Activated CD8-positive, alpha-beta memory T cell treated with anti-CD3 and anti-CD28 coated beads for 4 hours (primary cell): ENCODE results near the gene FZD4.

ENCODE experiments used
- DNase-seq, 2 donors: peaks; one replicate each; pipeline ENCODE4 v3.0.0-alpha.2; 2020; ENCODE audit warnings: low read depth in 2 of 2

FZD4 gene

DNA sequence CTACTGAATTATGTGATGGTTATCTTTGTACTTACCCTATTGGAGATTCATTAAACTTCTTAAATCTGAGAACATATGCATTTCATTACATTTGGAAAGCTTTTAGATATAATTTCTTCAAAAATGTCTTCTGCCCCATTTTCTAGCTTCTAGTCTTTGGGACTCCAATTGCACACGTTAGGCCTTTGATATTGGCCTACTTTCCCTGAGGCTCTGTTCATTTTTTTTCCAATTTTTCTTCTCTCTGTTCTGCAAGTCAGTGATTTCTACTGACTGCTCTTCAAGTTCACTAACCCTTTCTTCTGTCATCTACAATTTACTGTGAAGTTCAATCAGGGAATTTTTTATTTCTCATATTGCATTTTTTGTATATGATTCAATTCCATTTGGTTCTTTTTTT, 43.0 kb downstream of the FZD4 start:
- no peak for DNase-seq

DNA sequence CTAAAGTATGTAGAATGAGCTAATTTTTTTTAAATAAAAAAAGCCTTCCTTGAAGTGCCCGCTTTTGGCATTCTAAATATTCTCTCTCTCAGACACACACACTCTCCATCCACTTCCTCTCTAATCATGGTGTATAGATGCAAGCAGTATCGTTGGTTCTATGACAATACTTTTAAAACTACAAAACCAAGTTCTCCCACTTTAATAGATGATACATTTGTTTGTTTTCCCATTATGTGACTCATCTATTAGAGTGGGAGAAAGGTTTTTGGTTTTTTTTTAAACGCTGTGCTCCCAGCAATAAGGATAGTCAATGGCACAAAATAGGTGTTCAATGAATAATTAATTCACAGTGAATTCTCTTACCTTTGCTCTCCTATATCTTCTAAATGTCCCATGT, 44.6 kb downstream of the FZD4 start:
- no peak for DNase-seq

DNA sequence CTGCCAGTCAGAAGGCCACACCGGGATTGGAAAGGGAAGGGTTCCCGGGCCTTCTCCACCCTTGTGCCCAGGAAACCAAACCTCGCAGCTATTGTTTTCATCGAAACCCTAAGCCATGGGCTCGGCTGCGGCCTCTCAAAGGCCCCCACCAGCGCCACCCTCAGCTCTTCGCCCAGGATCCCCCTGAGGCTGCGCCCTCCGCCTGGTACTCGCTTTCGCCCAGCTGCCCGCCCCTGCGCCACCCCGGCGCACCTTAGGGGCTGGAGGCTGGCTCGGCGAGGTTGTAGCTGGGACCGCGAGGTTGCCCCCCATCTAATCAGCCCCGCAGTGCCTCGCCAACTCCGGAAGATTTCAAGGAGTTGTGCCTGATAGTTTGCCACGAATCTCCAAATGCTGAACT, 49.0 kb downstream of the FZD4 start:
- no peak for DNase-seq

DNA sequence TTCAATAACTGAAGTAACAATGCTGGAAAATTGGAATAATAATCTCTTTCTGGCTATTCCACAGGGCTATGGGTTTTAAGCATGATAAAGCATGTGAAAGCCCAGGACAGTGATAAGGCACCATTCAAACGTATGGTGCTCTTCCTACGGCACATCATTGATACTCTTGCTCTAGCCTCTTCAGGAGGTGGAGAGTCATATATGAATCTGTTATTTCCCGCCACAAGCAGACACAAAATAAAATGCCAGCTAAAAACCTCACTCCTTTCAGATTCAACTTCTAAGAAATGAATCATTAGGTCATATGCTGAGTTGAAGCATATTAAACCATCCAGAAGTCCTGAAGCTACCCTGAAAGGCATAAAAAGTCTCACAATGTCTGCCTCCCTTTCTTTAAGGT, 49.9 kb downstream of the FZD4 start:
- DNase-seq = no peak

DNA sequence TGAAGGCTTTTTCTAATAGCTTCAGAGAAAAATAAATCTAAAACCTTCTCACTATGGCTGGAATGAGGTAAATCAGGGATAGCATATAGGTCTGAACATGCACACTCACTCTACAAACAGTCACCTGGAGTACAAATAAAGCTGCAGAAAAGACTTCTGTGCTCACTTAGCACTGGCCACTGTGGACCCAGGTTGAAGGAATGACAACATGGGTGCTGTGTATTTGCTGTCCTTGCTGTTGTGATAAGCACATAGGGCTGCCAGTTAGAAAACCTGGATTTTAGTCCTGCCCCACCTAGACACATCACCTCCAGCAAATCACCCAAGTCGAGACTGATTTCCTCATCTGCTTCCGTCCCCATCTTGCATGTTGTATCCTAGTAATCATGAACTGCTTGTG, 51.2 kb downstream of the FZD4 start:
- DNase-seq = no peak

DNA sequence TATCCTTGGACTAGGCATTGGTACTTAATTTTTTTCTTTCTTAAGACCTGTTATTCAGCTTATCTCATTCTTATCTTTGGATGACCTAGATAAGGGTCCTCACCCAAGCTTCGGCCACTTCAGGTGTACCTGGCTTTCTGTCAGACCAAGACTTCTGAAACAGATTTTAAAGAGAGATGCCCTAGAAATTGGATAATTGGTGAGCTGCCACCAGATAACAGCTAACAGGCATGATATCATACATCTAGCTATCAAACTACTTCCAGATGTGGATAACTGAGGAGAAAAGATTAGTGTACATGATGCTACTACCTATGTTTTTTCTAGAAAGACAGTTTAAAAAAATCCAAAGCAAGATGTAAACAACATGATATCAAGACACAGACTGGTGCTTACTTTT, 52.9 kb downstream of the FZD4 start:
- DNase-seq = no peak

DNA sequence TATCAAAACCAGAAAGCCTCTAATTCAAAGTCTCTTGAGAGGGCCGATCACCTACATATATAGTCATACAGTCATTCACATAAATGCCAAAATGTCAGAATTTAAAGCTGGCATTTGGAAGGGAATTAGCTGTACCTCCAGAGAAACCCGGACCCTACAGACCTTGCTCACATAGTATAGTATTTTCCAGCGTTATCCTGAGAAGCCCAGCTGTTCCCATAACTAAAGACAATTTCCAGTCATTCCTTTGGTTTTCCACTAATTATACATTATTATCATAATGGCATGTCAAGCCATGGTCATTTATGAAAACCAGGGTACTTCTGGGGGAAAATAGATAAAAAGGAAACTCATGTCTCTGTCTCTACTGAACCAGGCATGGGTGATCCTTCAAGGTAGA, 53.6 kb downstream of the FZD4 start:
- no peak for DNase-seq

DNA sequence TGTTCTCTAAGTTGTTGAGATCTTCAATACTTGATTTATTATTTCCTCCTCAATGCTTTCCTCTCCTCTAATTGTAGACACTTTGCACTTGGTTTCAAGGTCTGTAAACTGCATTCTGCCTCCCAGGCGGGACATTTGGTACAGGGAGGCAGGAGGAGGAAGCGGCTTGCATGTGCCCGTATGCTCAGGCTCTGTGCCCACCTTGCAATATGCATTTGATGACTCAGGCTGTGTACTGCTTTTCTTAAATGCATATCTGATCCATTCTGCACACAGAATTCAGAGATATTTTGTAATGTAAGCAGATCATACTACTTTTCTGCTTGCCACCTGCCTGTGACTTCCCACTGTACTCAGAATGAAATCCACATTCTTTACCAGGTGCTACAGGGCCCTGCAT, 55.0 kb downstream of the FZD4 start:
- no peak for DNase-seq

DNA sequence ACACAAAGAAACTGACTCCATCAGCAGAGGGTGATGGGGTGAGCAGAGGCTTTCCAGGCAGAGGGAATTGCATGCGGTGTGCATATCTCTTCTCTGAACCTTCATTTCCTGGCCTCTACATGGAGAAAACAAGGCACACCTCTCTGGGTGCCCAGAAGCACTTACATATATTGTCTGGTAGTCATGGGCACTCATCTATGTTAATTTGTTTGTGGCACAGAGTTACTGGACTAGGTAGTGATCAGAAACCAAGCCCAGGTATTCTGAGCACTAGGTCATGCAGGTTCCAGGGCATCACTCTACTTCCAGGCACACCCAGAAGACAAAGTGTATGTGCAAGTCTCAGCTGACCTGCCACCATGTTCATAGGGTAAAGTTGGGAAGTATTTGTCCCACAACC, 56.5 kb downstream of the FZD4 start:
- no peak for DNase-seq

DNA sequence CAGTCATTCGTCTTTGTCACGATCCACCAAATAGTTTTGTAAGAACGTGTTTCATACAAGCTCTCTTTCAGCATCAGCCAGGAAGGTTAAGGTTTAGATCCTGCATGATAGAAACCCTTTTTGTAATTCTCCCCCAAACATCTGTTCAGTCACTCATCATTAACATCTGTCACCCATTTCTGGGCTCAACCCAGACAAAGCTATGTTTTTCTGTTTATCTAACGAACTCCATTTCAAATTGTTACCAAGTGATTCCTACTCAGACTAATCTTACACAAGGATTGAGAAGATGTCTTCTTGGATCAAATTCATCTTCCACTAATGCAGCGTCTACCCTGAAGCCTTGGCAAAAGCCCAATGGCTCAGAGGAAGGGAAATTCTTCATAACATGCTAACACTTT, 58.8 kb downstream of the FZD4 start:
- DNase-seq = no peak
